Ovary (tissue), 9 donors: Measurements from ENCODE around the gene SCD. TPM values are rescaled to one million over a fixed set of nuclear protein-coding genes. Genes with fewer than 3 reads are reported as not detected.
"Not testable (repeated sequence)": the region's sequence is repeated elsewhere in the genome, so short reads cannot be mapped to it uniquely, and the experiment has no call there.

Experiments
- DNase-seq, 5 donors: peaks; one replicate each; pipeline ENCODE4 v3.0.0-alpha.2; 2019 to 2020
- H3K27ac ChIP-seq, 2 donors: fragments of 200-600 bp; one replicate each; pipeline versions ENCODE4 v1.5.1 to v1.8.0; 2019 to 2022
- H3K27me3 ChIP-seq: fragments of 200-600 bp; one replicate; pipeline ENCODE4 v1.8.0; 2022
- H3K36me3 ChIP-seq: fragments of 200-600 bp; sonication (generic); one replicate; pipeline ENCODE4 v1.5.1; 2019
- H3K4me1 ChIP-seq: one replicate; pipeline ENCODE4 v1.8.1; 2013; ENCODE audit warnings: mild to moderate bottlenecking, moderate library complexity; ENCODE audit not compliant: insufficient read depth
- H3K4me3 ChIP-seq: fragments of 200-600 bp; sonication (generic); one replicate; pipeline ENCODE4 v1.5.1; 2017
- H3K9me3 ChIP-seq, 2 donors: fragments of 200-600 bp in 1 of 2; sonication (generic) in 1 of 2; one replicate each; pipeline versions ENCODE4 v1.5.1 to v1.8.1; 2013 to 2019; ENCODE audit warnings: mild to moderate bottlenecking in 1 of 2, moderate library complexity in 1 of 2
- EP300 ChIP-seq: sonication (generic); formaldehyde crosslinking; IDR thresholded peaks from one replicate; pipeline ENCODE4 v1.6.1; 2017; ENCODE audit warnings: antibody characterized with exemption
- POLR2A ChIP-seq: fragments of 450-650 bp; IDR thresholded peaks from one replicate; pipeline ENCODE4 v1.6.1; 2017; ENCODE audit warnings: antibody characterized with exemption, mild to moderate bottlenecking, moderate library complexity
- WGBS, 3 donors: extraction: QIAGEN DNeasy Blood & Tissue Kit in 1 of 3; methylation state at CpG; one replicate each; pipeline versions ENCODE4 v1.1.5 to v1.1.7; 2013 to 2017; 5-methylcytosine and 5-hydroxymethylcytosine counted together
- intact Hi-C, 4 donors: fragments of 100-400 bp; cut with DNase I; formaldehyde crosslinking; loops; one replicate each; pipeline versions ENCODE4 v1.11.0 to v1.15.1; 2022 to 2023
- polyA plus RNA-seq, 2 donors: library from polyadenylated mRNA; stranded (reverse); fragments of 200-250 nt in 1 of 2; fragments of 350-450 nt in 1 of 2; fragmentation: Illumina TruSeq in 1 of 2; extraction: RNeasy Lipid Tissue Mini Kit (QIAGEN cat#74804) in 1 of 2; gene quantifications; one replicate each; pipeline ENCODE4 v1.2.3, GENCODE V29; 2013 to 2014
- total RNA-seq, 7 donors: library from RNA; depleted of rRNA in 2 of 7; stranded (reverse); fragments of >200 nt in 2 of 7; fragmentation: NEBNext Ultra II Directional in 3 of 7; extraction: Animal tissue kit (Norgen Biotek cat#: 25700) in 3 of 7; gene quantifications; one replicate each; pipeline versions ENCODE4 v1.1.0 to v1.2.4, GENCODE V29; 2016 to 2023
- TF ChIP-seq, protein P1 (sequence below), 3 donors: fragments of 450-650 bp in 2 of 3; fragments of 200-600 bp in 1 of 3; IDR thresholded peaks; one replicate each; pipeline versions ENCODE4 v1.5.1 to v1.8.0; 2016 to 2022; ENCODE audit warnings: antibody characterized with exemption in 3 of 3, mild to moderate bottlenecking in 1 of 3
- donor health status: DM: no; HTN: no; CAD: no; lungs with moderate emphysema.
- donor health status: DM: no; HTN: no; CAD: no.
- donor health status: Bipolar disorder and iron deficiency.
- donor health status: DM: yes; HTN: yes; CAD: no.
- donor health status: DM: no; HTN: no; CAD: no.
- donor health status: DM: yes; HTN: yes; CAD: no.

Gene SCD
- total and polyA plus RNA-seq, 9 donors, result 21.1 to 302 (median 72.7) TPM

DNA sequence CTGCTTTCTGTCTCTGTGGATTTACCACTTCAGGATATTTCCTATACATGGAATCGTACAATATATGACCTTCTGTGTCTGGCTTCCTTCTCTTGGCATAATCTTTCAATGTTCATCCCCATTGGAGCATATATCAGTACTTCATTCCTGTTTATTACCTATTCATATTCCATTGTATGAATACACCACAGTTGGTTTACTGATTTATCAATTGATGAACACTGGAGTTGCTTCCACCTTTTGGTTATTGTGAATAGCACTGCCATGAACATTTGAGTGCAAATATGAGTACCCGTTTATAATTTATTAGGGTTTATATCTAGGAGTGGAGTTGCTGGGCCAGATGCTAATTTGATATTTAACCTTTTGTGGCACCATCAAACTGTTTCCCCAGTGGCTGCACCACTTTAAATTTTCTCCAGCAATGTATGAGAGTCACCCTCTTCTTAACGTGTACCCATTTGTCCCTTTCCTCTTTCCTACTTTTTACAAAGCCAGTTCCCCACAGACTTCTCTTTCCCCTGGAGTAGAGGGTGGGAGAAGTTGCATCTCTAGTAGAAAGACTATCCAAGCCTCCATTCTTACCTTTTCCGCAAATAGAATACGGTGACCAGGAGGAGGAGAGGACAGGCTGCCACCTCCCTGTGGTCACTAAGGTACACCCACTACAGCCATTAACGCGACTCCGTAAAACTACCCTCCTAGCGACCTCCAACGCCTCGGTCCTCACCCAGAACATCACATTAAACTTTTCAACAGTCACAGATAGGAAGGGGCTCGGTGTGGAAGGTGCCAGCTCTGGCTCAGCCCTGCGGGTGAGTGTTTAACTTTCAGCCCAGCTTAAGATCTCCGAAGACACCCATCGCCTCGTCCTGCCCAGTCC is 25.6 kb downstream of the SCD start:
- H3K27me3 ChIP-seq, result no peaks in the 10 kb centered on the region
- intact Hi-C loops, result no loop called here
- TF ChIP-seq, protein P1, sequence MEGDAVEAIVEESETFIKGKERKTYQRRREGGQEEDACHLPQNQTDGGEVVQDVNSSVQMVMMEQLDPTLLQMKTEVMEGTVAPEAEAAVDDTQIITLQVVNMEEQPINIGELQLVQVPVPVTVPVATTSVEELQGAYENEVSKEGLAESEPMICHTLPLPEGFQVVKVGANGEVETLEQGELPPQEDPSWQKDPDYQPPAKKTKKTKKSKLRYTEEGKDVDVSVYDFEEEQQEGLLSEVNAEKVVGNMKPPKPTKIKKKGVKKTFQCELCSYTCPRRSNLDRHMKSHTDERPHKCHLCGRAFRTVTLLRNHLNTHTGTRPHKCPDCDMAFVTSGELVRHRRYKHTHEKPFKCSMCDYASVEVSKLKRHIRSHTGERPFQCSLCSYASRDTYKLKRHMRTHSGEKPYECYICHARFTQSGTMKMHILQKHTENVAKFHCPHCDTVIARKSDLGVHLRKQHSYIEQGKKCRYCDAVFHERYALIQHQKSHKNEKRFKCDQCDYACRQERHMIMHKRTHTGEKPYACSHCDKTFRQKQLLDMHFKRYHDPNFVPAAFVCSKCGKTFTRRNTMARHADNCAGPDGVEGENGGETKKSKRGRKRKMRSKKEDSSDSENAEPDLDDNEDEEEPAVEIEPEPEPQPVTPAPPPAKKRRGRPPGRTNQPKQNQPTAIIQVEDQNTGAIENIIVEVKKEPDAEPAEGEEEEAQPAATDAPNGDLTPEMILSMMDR (IDR thresholded peaks at IDR 0.05), result no peak
- no peak for TF ChIP-seq POLR2A
- no peaks in the 10 kb centered on the region for H3K9me3 ChIP-seq
- no peaks in the 10 kb centered on the region for H3K36me3 ChIP-seq
- H3K4me3 ChIP-seq, result peak overlapping the region; percentile 70
- DNase-seq, result no peak
- WGBS, 3 donors, result 23 to 27% (median 25%) methylated on average over 16 of the region's 16 CpGs
- peaks cover 10% of the 10 kb centered on the region for H3K4me1 ChIP-seq
- H3K27ac ChIP-seq, result peak overlapping the region; percentile 45 to 89

DNA sequence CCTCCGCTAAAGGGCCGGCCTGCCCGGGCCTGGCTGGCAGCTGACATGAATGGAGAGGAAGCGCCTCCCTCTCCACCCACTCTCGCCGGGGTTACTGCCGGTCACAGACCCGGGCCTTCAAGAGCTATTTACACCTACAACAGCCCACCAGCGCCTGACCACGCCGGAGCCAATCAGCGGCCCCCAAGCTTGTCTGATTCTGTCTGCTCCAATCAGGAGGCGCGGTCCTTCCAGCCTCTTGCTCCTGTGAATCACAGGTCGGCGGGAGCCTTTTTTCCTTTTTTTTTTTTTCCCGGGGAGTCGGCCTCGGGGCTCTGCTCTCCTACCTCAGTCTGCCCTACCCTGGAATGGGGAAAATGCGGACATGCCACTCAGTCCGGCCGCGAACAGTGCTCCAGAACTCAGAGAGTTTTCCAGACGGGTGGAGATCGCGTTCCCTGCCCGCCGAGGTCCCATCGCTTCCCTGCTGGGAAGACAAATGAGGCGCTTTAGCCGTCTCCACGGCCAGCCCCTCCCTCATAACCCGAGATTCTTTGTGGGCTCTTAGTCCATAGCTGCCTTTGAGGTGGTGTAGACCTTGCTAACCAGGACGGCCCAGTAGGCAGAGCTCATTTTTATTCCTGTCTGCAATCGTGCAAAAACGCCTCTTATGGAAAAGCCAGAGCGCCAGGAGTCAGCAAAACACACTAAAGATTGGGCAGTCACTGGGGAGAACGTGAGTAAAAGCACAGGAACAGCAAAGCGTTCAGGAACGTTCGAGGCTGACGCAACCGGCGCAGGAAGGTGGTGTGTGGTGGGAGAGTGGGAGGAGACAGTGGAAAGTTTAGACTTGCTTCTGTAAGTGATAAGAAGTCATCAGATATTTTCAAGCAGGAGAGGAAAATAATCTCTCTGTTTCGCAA is 26.5 kb downstream of the SCD start:
- Histone ChIP-seq H3K27ac (peak overlapping the region; percentile 89 to 93), H3K9me3 (no peaks in the 10 kb centered on the region), H3K36me3 (no peaks in the 10 kb centered on the region), H3K27me3 (no peaks in the 10 kb centered on the region), H3K4me3 (peak overlapping the region; percentile 70), H3K4me1 (peaks cover 10% of the 10 kb centered on the region)
- peak; percentile 94 to 97 (median 97) for DNase-seq
- 0% methylated on average over 45 of the region's 45 CpGs for WGBS, 3 donors
- intact Hi-C loops, result no loop called here
- TF ChIP-seq POLR2A (peak; percentile 35), EP300 (no peak)
- TF ChIP-seq, protein P1 (IDR thresholded peaks at IDR 0.05), result no peak

DNA sequence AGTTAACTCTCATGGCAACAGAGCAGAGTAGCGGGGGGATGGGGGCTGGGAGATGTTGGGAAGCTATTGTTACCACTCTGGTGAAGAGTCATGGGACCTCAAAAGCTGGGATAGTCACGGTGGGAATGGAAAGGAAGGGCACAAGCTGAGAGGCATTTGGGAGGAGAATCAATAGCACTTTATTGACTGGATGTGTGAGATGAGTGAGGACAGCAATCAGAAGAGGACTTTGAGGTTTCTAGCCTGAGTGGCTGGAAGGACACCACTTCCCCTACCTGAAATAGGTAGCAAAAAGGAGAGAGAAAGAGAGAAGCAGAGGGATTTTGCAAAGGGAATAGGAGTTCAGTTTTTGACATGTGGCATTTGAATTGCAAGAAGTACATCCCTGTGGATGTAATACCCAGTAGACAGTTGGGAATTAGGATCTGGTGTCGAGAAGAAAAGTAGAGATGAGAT is 27.2 kb downstream of the SCD start:
- TF ChIP-seq POLR2A, result no peak
- TF ChIP-seq EP300, result no peak
- TF ChIP-seq, protein P1 (IDR thresholded peaks at IDR 0.05), result no peak
- intact Hi-C loops, result no loop called here
- H3K27me3 ChIP-seq, result no peaks in the 10 kb centered on the region
- no peak for DNase-seq
- peak overlapping the region; percentile 70 for H3K4me3 ChIP-seq
- peaks cover 10% of the 10 kb centered on the region for H3K4me1 ChIP-seq
- WGBS, 3 donors, result 13 to 19% (median 13%) methylated on average over 3 of the region's 3 CpGs
- H3K27ac ChIP-seq, result peak overlapping the region; percentile 89 to 93
- no peaks in the 10 kb centered on the region for H3K9me3 ChIP-seq
- no peaks in the 10 kb centered on the region for H3K36me3 ChIP-seq

DNA sequence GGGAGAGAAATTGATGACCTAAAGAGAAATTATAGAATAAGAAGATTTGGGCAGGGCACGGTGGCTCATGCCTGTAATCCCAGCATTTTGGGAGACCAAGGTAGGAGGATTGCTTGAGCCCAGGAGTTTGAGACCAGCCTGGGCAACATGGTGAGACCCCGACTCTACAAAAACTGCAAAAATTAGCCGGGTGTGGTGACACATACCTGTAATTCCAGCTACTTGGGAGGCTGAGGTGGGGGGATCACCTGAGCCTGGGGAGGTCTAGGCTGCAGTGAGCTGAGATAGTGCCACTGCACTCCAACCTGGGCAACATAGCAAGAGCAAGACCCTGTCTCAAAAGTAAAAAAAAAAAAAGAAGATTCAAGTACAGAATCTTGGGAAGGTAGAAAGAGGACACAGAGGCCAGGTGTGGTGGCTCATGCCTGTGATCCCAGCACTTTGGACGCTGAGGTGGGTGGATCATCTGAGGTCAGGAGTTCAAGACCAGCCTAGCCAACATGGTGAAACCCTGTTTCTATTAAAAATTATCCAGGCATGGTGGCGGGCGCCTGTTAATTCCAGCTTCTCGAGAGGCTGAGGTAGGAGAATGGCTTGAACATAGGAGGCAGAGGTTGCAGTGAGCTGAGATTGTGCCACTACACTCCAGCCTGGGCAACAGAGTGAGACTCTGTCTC is 27.8 kb downstream of the SCD start:
- H3K27ac ChIP-seq, result peak overlapping the region in 1 of 2 donors; percentile 89

DNA sequence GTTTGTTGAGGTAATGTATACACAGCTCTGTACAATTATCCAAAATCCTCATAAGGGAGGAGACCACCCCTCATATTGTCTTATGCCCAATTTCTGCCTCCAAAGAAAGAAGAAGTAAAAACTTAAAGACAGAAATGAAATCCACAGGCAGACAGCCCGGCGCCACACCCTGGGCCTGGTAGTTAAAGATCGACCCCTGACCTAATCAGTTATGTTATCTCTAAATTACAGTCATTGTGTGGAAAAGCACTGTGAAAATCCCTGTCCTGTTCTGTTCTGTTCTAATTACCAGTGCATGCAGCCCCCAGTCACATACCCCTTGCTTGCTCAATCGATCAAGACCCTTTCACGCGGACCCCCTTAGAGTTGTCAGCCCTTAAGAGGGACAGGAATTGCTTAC is 29.6 kb downstream of the SCD start:
- peaks cover 10% of the 10 kb centered on the region for H3K4me1 ChIP-seq
- DNase-seq, H3K9me3 ChIP-seq, intact Hi-C loops, H3K27ac ChIP-seq, H3K4me3 ChIP-seq, H3K27me3 ChIP-seq, H3K36me3 ChIP-seq: not testable (repeated sequence)
- 89 to 93% (median 91%) methylated on average over 6 of the region's 6 CpGs for WGBS, 3 donors

More for the DNA sequence above, 27.8 kb downstream of the SCD start:
- 80 to 81% (median 81%) methylated on average over 7 of the region's 7 CpGs for WGBS, 3 donors
- H3K4me1 ChIP-seq, result peaks cover 10% of the 10 kb centered on the region
- H3K9me3 ChIP-seq, H3K27me3 ChIP-seq, intact Hi-C loops, H3K36me3 ChIP-seq, DNase-seq: not testable (repeated sequence)
- H3K4me3 ChIP-seq, result peak overlapping the region; percentile 70
